ENCODE measurements around the gene VPS13D. TPM values are rescaled to one million over a fixed set of nuclear protein-coding genes. Genes with fewer than 3 reads are reported as not detected.
A peak's percentile ranks its signal among the peaks of the same experiment; 100 is the strongest.

Gene VPS13D
- total and polyA plus RNA-seq, 10 of the 15 experiments (the other 5 are each of a cell fraction or from before 2014, with no cell fraction given): 1.4 to 16.9 (median 8.5) TPM

GRCh38 chr1:12345350-12346217 is 115.8 kb downstream of the VPS13D start:
- H3K9me3 ChIP-seq (replicated peaks; ENCODE audit: control insufficient read depth, insufficient read depth, low read length): no peaks in the 10 kb centered on the region; the same call in 2 of the 3 replicates
- no TSS peak for BruUV-seq (replicated peaks)
- ATAC-seq (peak; percentile 54), FAIRE-seq (peak; percentile 27), DNase-seq (ENCODE audit: low read depth, low spot score) (peak; percentile 5)
- RAD21 ChIA-PET (ENCODE audit: unreplicated experiment): interaction anchor here (1.0 kb wide), 2 partner anchors 89 to 273 kb away, joined by 3 read pairs; no protein-coding TSS in a partner anchor
- intact Hi-C loops (cut with micrococcal nuclease; ENCODE audit: unreplicated experiment): no loop called here
- peak overlapping the region; percentile 35 for H2AFZ ChIP-seq (ENCODE audit: control insufficient read depth, low read depth, low read length)
- POLR2A ChIA-PET: interaction anchor here (0.6 kb wide), 2 partner anchors 81 to 242 kb away, joined by 4 to 5 read pairs; no protein-coding TSS in a partner anchor
- H3K4me2 ChIP-seq (ENCODE audit: control insufficient read depth, insufficient read depth): peak overlapping the region; percentile 70
- no peak overlapping the region for H3K9ac ChIP-seq (ENCODE audit: control insufficient read depth, insufficient read depth, low read length)
- CTCF ChIA-PET: interaction anchor here (0.6 to 2.7 kb wide), 2 partner anchors 88 to 94 kb away, joined by 4 to 7 read pairs; no protein-coding TSS in a partner anchor
- WGBS (ENCODE audit: insufficient coverage, insufficient replicate concordance, low lambda C conversion rate, missing lambda C conversion rate): 20% methylated on average over 7 of the region's 7 CpGs
- peak overlapping the region; percentile 2; the same call in 1 of the 2 replicates for H3K4me3 ChIP-seq
- no peaks in the 10 kb centered on the region for H4K20me1 ChIP-seq (ENCODE audit: control insufficient read depth, insufficient read depth)
- SMC1A ChIA-PET (ENCODE audit: uncharacterized antibody, unreplicated experiment): interaction anchor here (0.6 to 2.8 kb wide), 5 partner anchors 11 to 273 kb away, joined by 3 to 11 read pairs (median 3); partner anchors contain the start of gene DHRS3
- peaks cover 29% of the 10 kb centered on the region for H3K4me1 ChIP-seq (ENCODE audit: control insufficient read depth, insufficient read depth, low read length)
- H3K27ac ChIP-seq (ENCODE audit: control insufficient read depth, insufficient read depth): peak overlapping the region; percentile 68
- TF ChIP-seq HDAC2 (IDR thresholded peaks at IDR 0.05): no peak
- no peak for TF ChIP-seq ATF2 (IDR thresholded peaks at IDR 0.05; ENCODE audit: low read length)
- no peak for TF ChIP-seq NR2C1 (IDR thresholded peaks at IDR 0.05)
- no peak for TF ChIP-seq RCOR1 (conservative IDR thresholded peaks at IDR 0.05; ENCODE audit: low read depth, low read length)
- no peaks in the 10 kb centered on the region for H3K27me3 ChIP-seq (replicated peaks in 1 of 2; ENCODE audit: control insufficient read depth in 2 of 2, insufficient read depth in 2 of 2, low read length in 1 of 2)
- H3K79me2 ChIP-seq (ENCODE audit: control insufficient read depth, insufficient read depth, low read length): no peaks in the 10 kb centered on the region
- peaks cover 5 to 6% of the 10 kb centered on the region in 2 experiments for H3K36me3 ChIP-seq (ENCODE audit: control insufficient read depth in 2 of 2, insufficient read depth in 2 of 2, low read length in 1 of 2)
- in situ Hi-C loops (cut with MboI): no loop called here
